ENCODE measurements around the gene ADARB1.

The ADARB1 gene

GRCh38 chr21:45037986-45038385 lies 36.4 kb upstream of the ADARB1 start:
- no peaks in the 10 kb centered on the region for H3K9me2 ChIP-seq (ENCODE audit: low read depth, low read length)
- no peak overlapping the region for H3K4me3 ChIP-seq (ENCODE audit: low read depth, low read length, poor library complexity, severe bottlenecking)
- H3K4me2 ChIP-seq (ENCODE audit: low read length): no peak overlapping the region
- H3K9ac ChIP-seq (ENCODE audit: low read length): no peak overlapping the region
- no peak for TF ChIP-seq CTCF (IDR thresholded peaks at IDR 0.05; ENCODE audit: low read length)
- TF ChIP-seq EZH2 (IDR thresholded peaks at IDR 0.05; ENCODE audit: borderline replicate concordance, low read length): no peak
- H3K27ac ChIP-seq (ENCODE audit: low read depth, low read length, poor library complexity, severe bottlenecking): no peak overlapping the region
- no peaks in the 10 kb centered on the region; the same call in 1 of the 2 replicates for H3K27me3 ChIP-seq (ENCODE audit: insufficient read depth, low read length)
- H3K4me1 ChIP-seq (ENCODE audit: insufficient read depth, low read length, severe bottlenecking): no peaks in the 10 kb centered on the region
- H3K36me3 ChIP-seq (ENCODE audit: insufficient read depth, low read length): no peaks in the 10 kb centered on the region
- H3K79me2 ChIP-seq (ENCODE audit: insufficient read depth, low read length): no peaks in the 10 kb centered on the region
- no peak overlapping the region for H2AFZ ChIP-seq (ENCODE audit: low read length)
- no peaks in the 10 kb centered on the region for H4K20me1 ChIP-seq (ENCODE audit: insufficient read depth, low read length)
- H3F3A ChIP-seq (ENCODE audit: insufficient read depth, low read length): no peaks in the 10 kb centered on the region
- H3K9me3 ChIP-seq (ENCODE audit: low read length): peaks cover 9% of the 10 kb centered on the region; the same call in 1 of the 2 replicates

- Histone ChIP-seq H4K20me1 (ENCODE audit: insufficient read depth, low read length) (no peaks in the 10 kb centered on the region), H3K9me2 (ENCODE audit: low read depth, low read length) (no peaks in the 10 kb centered on the region), H3K9me3 (ENCODE audit: low read length) (peaks cover 9% of the 10 kb centered on the region; the same call in 1 of the 2 replicates), H2AFZ (ENCODE audit: low read length) (no peak overlapping the region), H3K79me2 (ENCODE audit: insufficient read depth, low read length) (no peaks in the 10 kb centered on the region), H3K4me2 (ENCODE audit: low read length) (no peak overlapping the region), H3K4me3 (ENCODE audit: low read depth, low read length, poor library complexity, severe bottlenecking) (no peak overlapping the region), H3K27ac (ENCODE audit: low read depth, low read length, poor library complexity, severe bottlenecking) (no peak overlapping the region), H3K9ac (ENCODE audit: low read length) (no peak overlapping the region), H3F3A (ENCODE audit: insufficient read depth, low read length) (no peaks in the 10 kb centered on the region), H3K4me1 (ENCODE audit: insufficient read depth, low read length, severe bottlenecking) (no peaks in the 10 kb centered on the region), H3K27me3 (ENCODE audit: insufficient read depth, low read length) (no peaks in the 10 kb centered on the region; the same call in 1 of the 2 replicates), H3K36me3 (ENCODE audit: insufficient read depth, low read length) (no peaks in the 10 kb centered on the region)
- TF ChIP-seq EZH2 (IDR thresholded peaks at IDR 0.05; ENCODE audit: borderline replicate concordance, low read length): no peak
- no peak for TF ChIP-seq CTCF (IDR thresholded peaks at IDR 0.05; ENCODE audit: low read length)
These were observed 34.8 kb upstream of the ADARB1 start for GRCh38 chr21:45039317-45040156.

GRCh38 chr21:45040157-45040711 lies 34.1 kb upstream of the ADARB1 start:
- H3K9me2 ChIP-seq (ENCODE audit: low read depth, low read length): no peaks in the 10 kb centered on the region
- no peaks in the 10 kb centered on the region for H4K20me1 ChIP-seq (ENCODE audit: insufficient read depth, low read length)
- no peaks in the 10 kb centered on the region for H3K79me2 ChIP-seq (ENCODE audit: insufficient read depth, low read length)
- no peak overlapping the region for H3K27ac ChIP-seq (ENCODE audit: low read depth, low read length, poor library complexity, severe bottlenecking)
- no peak overlapping the region for H3K4me3 ChIP-seq (ENCODE audit: low read depth, low read length, poor library complexity, severe bottlenecking)
- H3K9ac ChIP-seq (ENCODE audit: low read length): no peak overlapping the region
- peaks cover 9% of the 10 kb centered on the region; the same call in 1 of the 2 replicates for H3K9me3 ChIP-seq (ENCODE audit: low read length)
- no peak for TF ChIP-seq CTCF (IDR thresholded peaks at IDR 0.05; ENCODE audit: low read length)
- TF ChIP-seq EZH2 (IDR thresholded peaks at IDR 0.05; ENCODE audit: borderline replicate concordance, low read length): no peak
- H2AFZ ChIP-seq (ENCODE audit: low read length): no peak overlapping the region
- no peak overlapping the region for H3K4me2 ChIP-seq (ENCODE audit: low read length)
- no peaks in the 10 kb centered on the region for H3F3A ChIP-seq (ENCODE audit: insufficient read depth, low read length)
- H3K36me3 ChIP-seq (ENCODE audit: insufficient read depth, low read length): no peaks in the 10 kb centered on the region
- H3K27me3 ChIP-seq (ENCODE audit: insufficient read depth, low read length): no peaks in the 10 kb centered on the region; the same call in 1 of the 2 replicates
- H3K4me1 ChIP-seq (ENCODE audit: insufficient read depth, low read length, severe bottlenecking): no peaks in the 10 kb centered on the region

Measured in OCI-LY1 (cell line).